Gastroesophageal sphincter (tissue), 3 donors: ENCODE data around the gene GFM1.

Experiments used
- EP300 ChIP-seq: sonication (generic); formaldehyde crosslinking; IDR thresholded peaks from one replicate; pipeline ENCODE4 v1.6.1; 2017; ENCODE audit warnings: antibody characterized with exemption, mild to moderate bottlenecking
- POLR2A ChIP-seq, 2 donors: fragments of 450-650 bp; IDR thresholded peaks; one replicate each; pipeline ENCODE4 v1.6.1; 2017; ENCODE audit warnings: antibody characterized with exemption in 2 of 2, mild to moderate bottlenecking in 2 of 2, moderate library complexity in 1 of 2
- TF ChIP-seq, protein P1 (sequence below), 4 experiments: fragments of 200-600 bp in 2 of 4; fragments of 450-650 bp in 2 of 4; sonication (generic) in 1 of 4; IDR thresholded peaks; one replicate each; pipeline ENCODE4 v1.5.1; 2017 to 2019; ENCODE audit warnings: antibody characterized with exemption in 4 of 4, mild to moderate bottlenecking in 2 of 4, moderate library complexity in 2 of 4

DNA sequence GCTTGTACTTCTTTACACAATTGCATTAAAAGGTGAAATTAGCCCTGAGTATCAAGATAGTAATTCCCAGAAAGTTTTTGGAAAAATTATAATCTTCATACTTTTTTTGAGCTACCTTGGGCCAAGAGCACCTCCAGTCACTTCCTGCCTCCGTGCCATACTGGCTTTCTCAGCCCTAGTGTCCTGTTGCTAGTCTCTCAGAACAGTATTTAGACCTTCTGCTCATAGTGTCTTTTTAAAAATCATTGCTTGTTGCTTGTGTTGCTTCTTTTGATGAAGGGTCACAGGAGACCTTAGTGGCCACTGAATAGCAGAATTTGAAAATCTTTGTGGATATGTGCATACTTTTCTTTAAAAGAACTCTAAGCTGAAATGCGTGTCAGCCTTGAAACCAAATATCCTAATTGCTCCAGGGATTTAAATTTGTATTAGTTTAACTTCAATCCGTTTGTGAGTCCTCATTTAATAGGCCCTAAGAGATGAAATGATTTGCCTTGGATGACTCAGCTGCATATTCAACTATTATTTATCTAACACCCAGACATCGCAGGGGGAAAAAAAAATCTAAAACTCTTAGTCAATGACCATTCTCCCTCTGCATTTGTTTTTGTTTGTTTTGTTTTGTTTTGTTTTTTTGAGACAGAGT, 57.2 kb downstream of the GFM1 start:
- TF ChIP-seq, protein P1, sequence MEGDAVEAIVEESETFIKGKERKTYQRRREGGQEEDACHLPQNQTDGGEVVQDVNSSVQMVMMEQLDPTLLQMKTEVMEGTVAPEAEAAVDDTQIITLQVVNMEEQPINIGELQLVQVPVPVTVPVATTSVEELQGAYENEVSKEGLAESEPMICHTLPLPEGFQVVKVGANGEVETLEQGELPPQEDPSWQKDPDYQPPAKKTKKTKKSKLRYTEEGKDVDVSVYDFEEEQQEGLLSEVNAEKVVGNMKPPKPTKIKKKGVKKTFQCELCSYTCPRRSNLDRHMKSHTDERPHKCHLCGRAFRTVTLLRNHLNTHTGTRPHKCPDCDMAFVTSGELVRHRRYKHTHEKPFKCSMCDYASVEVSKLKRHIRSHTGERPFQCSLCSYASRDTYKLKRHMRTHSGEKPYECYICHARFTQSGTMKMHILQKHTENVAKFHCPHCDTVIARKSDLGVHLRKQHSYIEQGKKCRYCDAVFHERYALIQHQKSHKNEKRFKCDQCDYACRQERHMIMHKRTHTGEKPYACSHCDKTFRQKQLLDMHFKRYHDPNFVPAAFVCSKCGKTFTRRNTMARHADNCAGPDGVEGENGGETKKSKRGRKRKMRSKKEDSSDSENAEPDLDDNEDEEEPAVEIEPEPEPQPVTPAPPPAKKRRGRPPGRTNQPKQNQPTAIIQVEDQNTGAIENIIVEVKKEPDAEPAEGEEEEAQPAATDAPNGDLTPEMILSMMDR (IDR thresholded peaks at IDR 0.05), result no peak
- TF ChIP-seq POLR2A (IDR thresholded peaks at IDR 0.05), result no peak
- TF ChIP-seq EP300, result no peak
